H1 (cell line): Measurements from ENCODE around the gene FBN2. TPM values are rescaled to one million over a fixed set of nuclear protein-coding genes. Genes with fewer than 3 reads are reported as not detected.

Experiments used
- CTCF ChIA-PET: fragments of 300-600 bp; sonication (Branson Sonifier 250); formaldehyde crosslinking; loops from one replicate; lab custom pipeline; 2021; ENCODE audit not compliant: partially characterized antibody; lab: Charles Lee
- POLR2A ChIA-PET: fragments of 300-600 bp; sonication (Branson Sonifier 250); formaldehyde crosslinking; loops from one replicate; lab custom pipeline; 2021; ENCODE audit warnings: inconsistent platforms; ENCODE audit not compliant: partially characterized antibody; lab: Charles Lee
- DNase-seq, 2 experiments: peaks; one replicate each; pipeline versions ENCODE4 v3.0.0 to v3.0.0-alpha.2; 2010 to 2022; ENCODE audit warnings: low spot score in 2 of 2, low read depth in 1 of 2, mixed read lengths in 1 of 2
- FAIRE-seq: peaks from 2 replicates; lab custom pipeline; 2011; peaks lifted over from hg19 to GRCh38; lab: Jason Lieb, UNC
- H2AFZ ChIP-seq: 2 replicates; pipeline ENCODE4 v1.8.1; 2012; ENCODE audit warnings: low read length, inconsistent platforms
- H2AK5ac ChIP-seq: 2 replicates; pipeline ENCODE4 v1.6.1; 2013; ENCODE audit warnings: low read depth, low read length
- H2BK120ac ChIP-seq: replicated peaks from 2 replicates; pipeline ENCODE3; 2013; ENCODE audit warnings: low read depth, low read length, inconsistent platforms
- H2BK12ac ChIP-seq: 2 replicates; pipeline ENCODE4 v1.6.1; 2013; ENCODE audit warnings: low read depth, low read length
- H2BK15ac ChIP-seq: 2 replicates; pipeline ENCODE4 v1.6.1; 2013; ENCODE audit warnings: low read length
- H2BK20ac ChIP-seq: 2 replicates; pipeline ENCODE4 v1.6.1; 2013; ENCODE audit warnings: low read length
- H2BK5ac ChIP-seq: 2 replicates; pipeline ENCODE4 v1.6.1; 2013; ENCODE audit warnings: low read depth, low read length
- H3K14ac ChIP-seq: 2 replicates; pipeline ENCODE4 v1.6.1; 2013; ENCODE audit warnings: inconsistent platforms; ENCODE audit not compliant: insufficient read length
- H3K18ac ChIP-seq: 2 replicates; pipeline ENCODE4 v1.6.1; 2013; ENCODE audit warnings: low read length; ENCODE audit errors: extremely low read depth
- H3K23ac ChIP-seq: 2 replicates; pipeline ENCODE4 v1.6.1; 2013; ENCODE audit warnings: inconsistent platforms; ENCODE audit not compliant: insufficient read length
- H3K23me2 ChIP-seq: 2 replicates; pipeline ENCODE4 v1.6.1; 2013; ENCODE audit warnings: low read depth, low read length
- H3K27ac ChIP-seq: 2 replicates; pipeline ENCODE4 v1.6.1; 2011; ENCODE audit warnings: low read depth, low read length, inconsistent platforms
- H3K27me3 ChIP-seq, 4 experiments: replicated peaks in 1 of 4; 1 replicate in 1 of 4; 2 replicates in 3 of 4; pipeline versions ENCODE4 v1.6.1 to v1.8.1; 2011 to 2013; ENCODE audit warnings: low read length in 3 of 4, mild to moderate bottlenecking in 3 of 4, inconsistent platforms in 2 of 4, mixed read lengths in 2 of 4, moderate library complexity in 1 of 4; ENCODE audit not compliant: control insufficient read depth in 3 of 4, insufficient read depth in 3 of 4; ENCODE audit errors: extremely low read depth in 1 of 4
- H3K36me3 ChIP-seq, 4 experiments: 2 replicates each; pipeline versions ENCODE4 v1.6.1 to v1.8.1; 2011 to 2013; ENCODE audit warnings: mild to moderate bottlenecking in 4 of 4, low read length in 3 of 4, moderate library complexity in 2 of 4, control low read depth in 1 of 4, inconsistent platforms in 1 of 4; ENCODE audit not compliant: insufficient read depth in 4 of 4, control insufficient read depth in 2 of 4
- H3K4ac ChIP-seq: replicated peaks from 2 replicates; pipeline ENCODE3; 2013; ENCODE audit warnings: low read length, low read depth, mixed read lengths, inconsistent platforms; ENCODE audit not compliant: insufficient read length
- H3K4me1 ChIP-seq, 4 experiments: replicated peaks in 1 of 4; 1 replicate in 1 of 4; 2 replicates in 3 of 4; pipeline versions ENCODE4 v1.6.1 to v1.8.1; 2011 to 2013; ENCODE audit warnings: low read length in 3 of 4, inconsistent platforms in 2 of 4, mixed read lengths in 1 of 4; ENCODE audit not compliant: insufficient read depth in 4 of 4, control insufficient read depth in 3 of 4
- H3K4me2 ChIP-seq, 2 experiments: 2 replicates each; pipeline versions ENCODE4 v1.6.1 to v1.8.1; 2011 to 2013; ENCODE audit warnings: low read depth in 2 of 2, low read length in 2 of 2, control low read depth in 1 of 2, inconsistent platforms in 1 of 2, mild to moderate bottlenecking in 1 of 2; ENCODE audit not compliant: insufficient read depth in 1 of 2
- H3K4me3 ChIP-seq, 4 experiments: fragments of 200-600, 300-600 bp in 1 of 4; sonication (generic), shearing (Covaris generic), sonication (Bioruptor Twin) in 1 of 4; 2 replicates each; pipeline versions ENCODE4 v1.5.1 to v1.8.1; 2011 to 2016; ENCODE audit warnings: low read length in 4 of 4, low read depth in 3 of 4, control low read depth in 2 of 4, inconsistent platforms in 2 of 4, mild to moderate bottlenecking in 2 of 4, mixed read lengths in 1 of 4, moderate library complexity in 1 of 4; ENCODE audit not compliant: insufficient read depth in 2 of 4; ENCODE audit errors: extremely low read depth in 1 of 4
- H3K56ac ChIP-seq: replicated peaks from 2 replicates; pipeline ENCODE3; 2013; ENCODE audit warnings: low read depth, mild to moderate bottlenecking, mixed read lengths, low read length, inconsistent platforms; ENCODE audit not compliant: insufficient read length
- H3K79me1 ChIP-seq: 2 replicates; pipeline ENCODE4 v1.6.1; 2013; ENCODE audit warnings: low read depth, low read length, control low read depth
- H3K79me2 ChIP-seq, 2 experiments: 2 replicates each; pipeline versions ENCODE4 v1.6.1 to v1.8.1; 2012 to 2013; ENCODE audit warnings: low read length in 2 of 2, mild to moderate bottlenecking in 2 of 2, inconsistent platforms in 1 of 2; ENCODE audit not compliant: insufficient read depth in 2 of 2, control insufficient read depth in 1 of 2
- H3K9ac ChIP-seq, 4 experiments: replicated peaks in 1 of 4; 1 replicate in 1 of 4; 2 replicates in 3 of 4; pipeline versions ENCODE4 v1.6.1 to v1.8.1; 2011 to 2013; ENCODE audit warnings: low read depth in 3 of 4, low read length in 3 of 4, control low read depth in 2 of 4, mild to moderate bottlenecking in 2 of 4, moderate library complexity in 2 of 4, inconsistent platforms in 1 of 4; ENCODE audit errors: extremely low read depth in 1 of 4
- H3K9me3 ChIP-seq, 2 experiments: 2 replicates each; pipeline versions ENCODE4 v1.6.1 to v1.8.1; 2012 to 2013; ENCODE audit warnings: mild to moderate bottlenecking in 2 of 2, moderate library complexity in 2 of 2, control low read depth in 1 of 2, inconsistent platforms in 1 of 2, low read depth in 1 of 2, low read length in 1 of 2, mixed read lengths in 1 of 2; ENCODE audit not compliant: insufficient read depth in 2 of 2
- H4K20me1 ChIP-seq, 2 experiments: replicated peaks in 1 of 2; 2 replicates each; pipeline versions ENCODE3 to v1.8.1; 2011 to 2013; ENCODE audit warnings: inconsistent platforms in 2 of 2, low read length in 2 of 2, mild to moderate bottlenecking in 1 of 2; ENCODE audit not compliant: insufficient read depth in 2 of 2, control insufficient read depth in 1 of 2
- H4K5ac ChIP-seq: 2 replicates; pipeline ENCODE4 v1.6.1; 2013; ENCODE audit warnings: low read length, low read depth, mixed read lengths, inconsistent platforms; ENCODE audit not compliant: insufficient read length
- H4K8ac ChIP-seq: 2 replicates; pipeline ENCODE4 v1.8.0; 2013; ENCODE audit warnings: mild to moderate bottlenecking, moderate library complexity, low read length, inconsistent platforms; ENCODE audit not compliant: insufficient read depth; ENCODE audit errors: extremely low read depth
- H4K91ac ChIP-seq: replicated peaks from 2 replicates; pipeline ENCODE3; 2013; ENCODE audit warnings: low read length, mixed read lengths, inconsistent platforms; ENCODE audit not compliant: insufficient read length
- CREB1 ChIP-seq: IDR thresholded peaks from 2 replicates; pipeline ENCODE4 v1.6.1; 2012; ENCODE audit warnings: inconsistent platforms
- FOSL1 ChIP-seq: IDR thresholded peaks from 2 replicates; pipeline ENCODE4 v1.6.1; 2011; ENCODE audit warnings: mild to moderate bottlenecking, low read depth, low read length, moderate library complexity; ENCODE audit not compliant: insufficient read depth
- HDAC2 ChIP-seq, 2 experiments: fragments of 300-600 bp in 1 of 2; sonication (generic) in 1 of 2; IDR thresholded peaks; 2 replicates each; pipeline ENCODE4 v1.6.1; 2011 to 2012; ENCODE audit warnings: low read depth in 2 of 2, low read length in 2 of 2, mild to moderate bottlenecking in 2 of 2, moderate library complexity in 2 of 2, borderline replicate concordance in 1 of 2, inconsistent platforms in 1 of 2
- RXRA ChIP-seq: IDR thresholded peaks from 2 replicates; pipeline ENCODE4 v1.6.1; 2011; ENCODE audit warnings: low read depth, mild to moderate bottlenecking, low read length, moderate library complexity; ENCODE audit not compliant: insufficient read depth
- WGBS, 2 experiments: shearing (Covaris generic) in 1 of 2; methylation state at CpG; one replicate each; pipeline versions ENCODE4 v1.1.6 to v1.1.7; 2013 to 2015; ENCODE audit warnings: low lambda C conversion rate in 2 of 2, mixed read lengths in 2 of 2, inconsistent platforms in 1 of 2, low coverage in 1 of 2, missing lambda C conversion rate in 1 of 2; ENCODE audit not compliant: insufficient replicate concordance in 2 of 2, insufficient coverage in 1 of 2, insufficient read length in 1 of 2; ENCODE audit errors: extremely low coverage in 1 of 2, missing lambda C conversion rate in 1 of 2; 5-methylcytosine and 5-hydroxymethylcytosine counted together
- polyA plus RNA-seq, 7 experiments: library from polyadenylated mRNA; depleted of rRNA in 3 of 7; stranded (reverse) in 5 of 7; unstranded in 2 of 7; fragments of >200 nt in 5 of 7; fragments of 200-250 nt in 2 of 7; gene quantifications; 1 replicate in 5 of 7; 2 replicates in 1 of 7; 4 replicates in 1 of 7; pipeline versions ENCODE4 v1.2.1 to v1.2.3, GENCODE V29; 2011 to 2013; ENCODE audit warnings: missing spikeins in 2 of 7, mixed read lengths in 2 of 7
- total RNA-seq: library from RNA; stranded (reverse); fragmentation: NEBNext Ultra II Directional; extraction: Animal tissue kit (Norgen Biotek cat#: 25700); gene quantifications from 2 replicates; pipeline ENCODE4 v1.2.1, GENCODE V29; 2021

FBN2 gene
- total and polyA plus RNA-seq, 2 of the 8 experiments (the other 6 are each of a cell fraction or from before 2014, with no cell fraction given), result 14.1 to 16.3 TPM

DNA sequence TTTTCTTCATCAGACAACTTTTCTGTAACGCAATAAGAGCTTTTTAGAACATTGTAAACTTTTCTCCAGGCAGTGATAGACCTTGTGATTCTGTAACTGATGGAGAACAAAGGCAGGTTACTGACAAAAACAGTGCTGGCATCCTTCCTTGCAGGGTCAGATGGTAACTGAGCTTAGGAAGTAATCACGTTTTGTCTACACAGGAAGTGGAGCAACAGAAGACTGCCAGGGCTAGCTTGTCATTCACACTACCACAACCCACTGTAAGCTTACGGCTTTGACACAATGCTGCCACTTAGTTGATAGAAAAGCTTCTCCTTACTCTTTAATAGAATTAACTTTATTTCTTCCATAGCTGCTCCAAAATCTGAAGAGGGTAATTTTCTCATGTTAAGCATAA is 46.8 kb downstream of the FBN2 start:
- no peak overlapping the region for H3K14ac ChIP-seq
- no peak overlapping the region for H4K91ac ChIP-seq
- no peaks in the 10 kb centered on the region for H3K79me1 ChIP-seq
- H3K4me1 ChIP-seq, result peaks cover 0 to 4% (median 2%) of the 10 kb centered on the region in 4 experiments; a peak in 2 of 7 replicates
- no peak overlapping the region for H3K27ac ChIP-seq
- WGBS, 2 experiments, result 67% methylated on average over 3 of the region's 3 CpGs; no CpG with 5 or more reads in 1 of the 2 experiments
- H3K4me3 ChIP-seq, result no peak overlapping the region
- no peak overlapping the region for H4K8ac ChIP-seq
- no peak overlapping the region for H3K56ac ChIP-seq
- no peak overlapping the region for H2BK15ac ChIP-seq
- no peak overlapping the region for H2AFZ ChIP-seq
- no peak overlapping the region for H2BK12ac ChIP-seq
- H4K5ac ChIP-seq, result no peak overlapping the region
- POLR2A ChIA-PET, result no interaction called here
- H3K9me3 ChIP-seq, result no peaks in the 10 kb centered on the region
- H3K36me3 ChIP-seq, result no peaks in the 10 kb centered on the region
- no peak for FAIRE-seq
- H3K4ac ChIP-seq, result no peak overlapping the region
- H3K23ac ChIP-seq, result no peak overlapping the region
- no peak overlapping the region for H2BK20ac ChIP-seq
- DNase-seq, result no peak
- no peaks in the 10 kb centered on the region for H3K79me2 ChIP-seq
- no peaks in the 10 kb centered on the region for H3K23me2 ChIP-seq
- H4K20me1 ChIP-seq, result no peaks in the 10 kb centered on the region
- no peak overlapping the region for H2AK5ac ChIP-seq
- CTCF ChIA-PET, result interaction anchor here (1.0 to 1.3 kb wide), 3 partner anchors 9 to 577 kb away, joined by 3 to 4 read pairs (median 3); no protein-coding TSS in a partner anchor
- no peak overlapping the region for H3K9ac ChIP-seq
- no peak overlapping the region for H3K18ac ChIP-seq
- no peak overlapping the region for H3K4me2 ChIP-seq
- no peak overlapping the region for H2BK120ac ChIP-seq
- TF ChIP-seq RXRA, result no peak
- no peak for TF ChIP-seq CREB1
- TF ChIP-seq FOSL1, result no peak
- no peak for TF ChIP-seq HDAC2 (IDR thresholded peaks at IDR 0.05; ENCODE audit: borderline replicate concordance in 1 of 2, low read depth in 2 of 2, low read length in 2 of 2)
- no peak overlapping the region for H2BK5ac ChIP-seq
- H3K27me3 ChIP-seq, result no peaks in the 10 kb centered on the region
